Progenitor cell of endocrine pancreas (in vitro differentiated cells): ENCODE data around the gene ABHD5. TPM values are rescaled to one million over a fixed set of nuclear protein-coding genes. Genes with fewer than 3 reads are reported as not detected.

ENCODE experiments used
- DNase-seq: peaks from one replicate; pipeline ENCODE4 v3.0.0; 2021; ENCODE audit warnings: low spot score; ENCODE audit not compliant: unreplicated experiment
- H3K27ac Mint-ChIP-seq: 2 replicates; pipeline ENCODE4 v1.8.0; 2021; ENCODE audit warnings: mild to moderate bottlenecking, moderate library complexity, mixed read lengths
- H3K27me3 Mint-ChIP-seq: 2 replicates; pipeline ENCODE4 v1.8.0; 2021; ENCODE audit warnings: mixed read lengths
- H3K36me3 Mint-ChIP-seq: 2 replicates; pipeline ENCODE4 v1.8.0; 2022; ENCODE audit warnings: mixed read lengths; ENCODE audit not compliant: insufficient read depth
- H3K4me1 Mint-ChIP-seq: 2 replicates; pipeline ENCODE4 v1.8.0; 2021; ENCODE audit warnings: low read depth, mixed read lengths
- H3K4me3 Mint-ChIP-seq: 2 replicates; pipeline ENCODE4 v1.8.0; 2021; ENCODE audit warnings: low read depth, mild to moderate bottlenecking, moderate library complexity, mixed read lengths
- H3K9me3 Mint-ChIP-seq: 2 replicates; pipeline ENCODE4 v1.8.0; 2021; ENCODE audit warnings: low read depth, mixed read lengths
- total RNA-seq: library from RNA; stranded (reverse); gene quantifications from 2 replicates; pipeline ENCODE4 v1.2.1, GENCODE V29; 2021
- TF ChIP-seq, protein P1 (sequence below): fragments of 200-600 bp; sonication (generic); IDR thresholded peaks from one replicate; pipeline ENCODE4 v1.5.0; 2021; ENCODE audit warnings: antibody characterized with exemption, mild to moderate bottlenecking; ENCODE audit not compliant: unreplicated experiment

ABHD5 gene
- total RNA-seq, 1 donor from 2014 or later = 14.8 TPM

- H3K9me3 Mint-ChIP-seq = peaks cover 13% of the 10 kb centered on the region
- TF ChIP-seq, protein P1, sequence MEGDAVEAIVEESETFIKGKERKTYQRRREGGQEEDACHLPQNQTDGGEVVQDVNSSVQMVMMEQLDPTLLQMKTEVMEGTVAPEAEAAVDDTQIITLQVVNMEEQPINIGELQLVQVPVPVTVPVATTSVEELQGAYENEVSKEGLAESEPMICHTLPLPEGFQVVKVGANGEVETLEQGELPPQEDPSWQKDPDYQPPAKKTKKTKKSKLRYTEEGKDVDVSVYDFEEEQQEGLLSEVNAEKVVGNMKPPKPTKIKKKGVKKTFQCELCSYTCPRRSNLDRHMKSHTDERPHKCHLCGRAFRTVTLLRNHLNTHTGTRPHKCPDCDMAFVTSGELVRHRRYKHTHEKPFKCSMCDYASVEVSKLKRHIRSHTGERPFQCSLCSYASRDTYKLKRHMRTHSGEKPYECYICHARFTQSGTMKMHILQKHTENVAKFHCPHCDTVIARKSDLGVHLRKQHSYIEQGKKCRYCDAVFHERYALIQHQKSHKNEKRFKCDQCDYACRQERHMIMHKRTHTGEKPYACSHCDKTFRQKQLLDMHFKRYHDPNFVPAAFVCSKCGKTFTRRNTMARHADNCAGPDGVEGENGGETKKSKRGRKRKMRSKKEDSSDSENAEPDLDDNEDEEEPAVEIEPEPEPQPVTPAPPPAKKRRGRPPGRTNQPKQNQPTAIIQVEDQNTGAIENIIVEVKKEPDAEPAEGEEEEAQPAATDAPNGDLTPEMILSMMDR = no peak
- no peak for DNase-seq
- H3K27ac Mint-ChIP-seq = no peak overlapping the region
- peaks cover 18% of the 10 kb centered on the region for H3K36me3 Mint-ChIP-seq
- H3K4me1 Mint-ChIP-seq = peaks cover 9% of the 10 kb centered on the region
- no peaks in the 10 kb centered on the region for H3K27me3 Mint-ChIP-seq
- H3K4me3 Mint-ChIP-seq = no peak overlapping the region
These were observed 5.8 kb upstream of the ABHD5 start for GRCh38 chr3:43684944-43685343.

DNA sequence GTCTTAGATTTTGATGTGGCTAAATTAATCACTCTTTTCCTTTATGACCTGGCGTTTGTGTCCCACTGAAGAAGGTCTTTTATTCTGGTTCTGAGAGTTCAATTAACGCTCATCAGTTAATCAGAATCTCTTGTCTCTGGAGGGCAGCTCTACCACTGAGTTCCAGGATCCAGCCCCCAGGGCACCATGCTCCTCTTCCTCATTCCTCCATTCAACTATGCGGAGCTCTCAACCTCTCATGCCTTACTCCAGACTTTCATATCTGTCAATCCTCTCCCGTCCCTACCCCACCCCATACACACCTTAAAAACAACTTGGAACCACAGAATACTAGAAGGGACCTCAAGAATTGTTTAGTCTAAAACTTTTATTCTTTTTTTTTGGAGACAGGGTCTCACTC, 4.8 kb upstream of the ABHD5 start:
- Mint-ChIP-seq H3K27me3 (no peaks in the 10 kb centered on the region), H3K4me1 (peaks cover 11% of the 10 kb centered on the region), H3K36me3 (peaks cover 15% of the 10 kb centered on the region), H3K27ac (no peak overlapping the region), H3K4me3 (no peak overlapping the region), H3K9me3 (peaks cover 9% of the 10 kb centered on the region)
- TF ChIP-seq, protein P1 = no peak
- no peak for DNase-seq

GRCh38 chr3:43686333-43686699, 4.4 kb upstream of the ABHD5 start:
- Mint-ChIP-seq H3K9me3 (peaks cover 9% of the 10 kb centered on the region), H3K27me3 (no peaks in the 10 kb centered on the region), H3K36me3 (peaks cover 15% of the 10 kb centered on the region), H3K4me1 (peaks cover 11% of the 10 kb centered on the region), H3K27ac (no peak overlapping the region), H3K4me3 (no peak overlapping the region)
- no peak for DNase-seq
- TF ChIP-seq, protein P1 = no peak

DNA sequence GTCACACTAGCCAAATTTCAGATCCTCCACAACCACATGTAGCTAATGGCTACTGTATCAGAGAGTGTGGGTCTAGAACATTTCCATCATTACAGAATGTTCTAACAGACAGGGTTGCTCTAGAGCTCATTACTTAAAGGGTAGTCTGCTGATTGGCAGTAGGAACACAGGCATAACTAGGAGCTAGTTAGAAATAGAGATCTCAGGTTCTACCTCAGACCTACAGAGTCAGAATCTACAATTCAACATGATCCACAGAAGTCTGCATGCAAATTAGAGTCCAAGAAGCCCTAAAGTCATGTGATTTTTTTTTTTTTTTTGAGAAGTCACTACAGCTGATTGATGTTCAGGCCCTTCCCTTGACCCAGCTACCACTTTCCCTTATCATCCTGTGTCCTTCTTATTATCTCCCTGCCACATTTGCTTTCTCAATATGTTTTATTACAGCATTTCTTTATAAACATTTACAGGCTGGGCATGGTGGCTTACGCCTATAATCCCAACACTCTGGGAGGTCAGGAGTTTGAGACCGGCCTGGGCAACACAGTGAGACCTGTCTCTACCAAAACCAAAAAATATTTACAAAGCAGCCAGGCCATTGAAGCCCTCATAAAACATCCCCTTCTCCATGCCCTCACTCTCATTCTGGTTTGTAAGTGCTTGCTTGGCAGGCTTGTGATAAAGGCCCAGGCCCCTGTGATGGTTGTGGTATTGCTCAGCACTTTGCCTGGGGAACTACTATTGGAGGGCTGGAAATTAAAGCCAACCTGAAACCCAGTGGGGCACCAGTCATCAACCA, 3.8 kb upstream of the ABHD5 start:
- DNase-seq = no peak
- no peak overlapping the region for H3K27ac Mint-ChIP-seq
- peaks cover 15% of the 10 kb centered on the region for H3K4me1 Mint-ChIP-seq
- H3K4me3 Mint-ChIP-seq = no peak overlapping the region
- TF ChIP-seq, protein P1 = no peak
- H3K9me3 Mint-ChIP-seq = peaks cover 9% of the 10 kb centered on the region
- H3K36me3 Mint-ChIP-seq = peaks cover 13% of the 10 kb centered on the region
- no peaks in the 10 kb centered on the region for H3K27me3 Mint-ChIP-seq

- H3K9me3 Mint-ChIP-seq = peaks cover 5% of the 10 kb centered on the region
- H3K27ac Mint-ChIP-seq = no peak overlapping the region
- H3K36me3 Mint-ChIP-seq = peaks cover 10% of the 10 kb centered on the region
- TF ChIP-seq, protein P1 = no peak
- no peaks in the 10 kb centered on the region for H3K27me3 Mint-ChIP-seq
- DNase-seq = no peak
- H3K4me3 Mint-ChIP-seq = no peak overlapping the region
- peaks cover 19% of the 10 kb centered on the region for H3K4me1 Mint-ChIP-seq
These were observed 3.3 kb upstream of the ABHD5 start for GRCh38 chr3:43687499-43687811.
